Stimulated activated CD4-positive, alpha-beta T cell treated with anti-CD3 and anti-CD28 coated beads, Interleukin-4, amount 100 ng/mL, for 1 hour (primary cell): Measurements from ENCODE around the gene HID1.
"Not testable (repeated sequence)": the region's sequence is repeated elsewhere in the genome, so short reads cannot be mapped to it uniquely, and the experiment has no call there.

Source experiments
- DNase-seq: peaks from one replicate; pipeline ENCODE4 v3.0.0-alpha.2; 2020

The HID1 gene

GRCh38 chr17:74998783-74999182 is 26.2 kb upstream of the HID1 start:
- no peak for DNase-seq

GRCh38 chr17:74995847-74996246 is 23.3 kb upstream of the HID1 start:
- no peak for DNase-seq

- no peak for DNase-seq
These were observed 21.9 kb upstream of the HID1 start for GRCh38 chr17:74994440-74994839.

- DNase-seq = no peak
These were observed 19.7 kb upstream of the HID1 start for GRCh38 chr17:74992223-74992622.

- no peak for DNase-seq
These were observed 18.1 kb upstream of the HID1 start for GRCh38 chr17:74990581-74991105.

GRCh38 chr17:74987909-74988711 is 15.6 kb upstream of the HID1 start:
- peak; percentile 20 for DNase-seq

- DNase-seq = peak; percentile 94
These were observed 14.9 kb upstream of the HID1 start, which contains the start of gene CDR2L for GRCh38 chr17:74987418-74987908. Gene CDR2L, plus strand, starts transcription at chr17:74987632. Its CDS starts 412 bp downstream, at chr17:74988044.

GRCh38 chr17:74986206-74986576 is 13.6 kb upstream of the HID1 start:
- no peak for DNase-seq

- not testable (repeated sequence) for DNase-seq
These were observed 10.2 kb upstream of the HID1 start for GRCh38 chr17:74982663-74983313.

- peak; percentile 78 for DNase-seq
These were observed 9.6 kb upstream of the HID1 start for GRCh38 chr17:74981979-74982662.

GRCh38 chr17:74981318-74981978 is 8.9 kb upstream of the HID1 start:
- no peak for DNase-seq

GRCh38 chr17:74979408-74980146 is 7.0 kb upstream of the HID1 start:
- DNase-seq = no peak

- no peak for DNase-seq
These were observed 5.7 kb upstream of the HID1 start for GRCh38 chr17:74978240-74978639.

GRCh38 chr17:74977802-74978201 is 5.2 kb upstream of the HID1 start:
- no peak for DNase-seq

GRCh38 chr17:74975943-74976342 is 3.4 kb upstream of the HID1 start:
- DNase-seq = no peak

- DNase-seq = no peak
These were observed 392 bp upstream of the HID1 start for GRCh38 chr17:74972973-74973328.

- DNase-seq = no peak
These were observed 785 bp downstream of the HID1 start for GRCh38 chr17:74971842-74972106.

GRCh38 chr17:74971069-74971841 is 1.3 kb downstream of the HID1 start:
- DNase-seq = no peak

GRCh38 chr17:74970395-74970794 is 2.2 kb downstream of the HID1 start:
- no peak for DNase-seq

- DNase-seq = not testable (repeated sequence)
These were observed 3.1 kb downstream of the HID1 start for GRCh38 chr17:74969501-74969900.

GRCh38 chr17:74968361-74968780 is 4.2 kb downstream of the HID1 start:
- no peak for DNase-seq
